Glutamatergic neuron (in vitro differentiated cells): ENCODE data around the gene APOA4. TPM values are rescaled to one million over a fixed set of nuclear protein-coding genes. Genes with fewer than 3 reads are reported as not detected.

Experiments
- DNase-seq: peaks from one replicate; pipeline ENCODE4 v3.0.0; 2022
- H3K27ac Mint-ChIP-seq: one replicate; pipeline ENCODE4 v1.8.0; 2020; ENCODE audit warnings: mild to moderate bottlenecking, mixed read lengths, inconsistent platforms; ENCODE audit not compliant: unreplicated experiment
- H3K27me3 Mint-ChIP-seq: one replicate; pipeline ENCODE4 v1.8.0; 2020; ENCODE audit warnings: mild to moderate bottlenecking, moderate library complexity, mixed read lengths, inconsistent platforms; ENCODE audit not compliant: unreplicated experiment
- H3K36me3 Mint-ChIP-seq: one replicate; pipeline ENCODE4 v1.8.0; 2020; ENCODE audit warnings: mild to moderate bottlenecking, mixed read lengths, inconsistent platforms; ENCODE audit not compliant: unreplicated experiment
- H3K4me1 Mint-ChIP-seq: one replicate; pipeline ENCODE4 v1.8.0; 2020; ENCODE audit warnings: mild to moderate bottlenecking, low read depth, mixed read lengths, inconsistent platforms; ENCODE audit not compliant: unreplicated experiment
- H3K4me3 Mint-ChIP-seq: one replicate; pipeline ENCODE4 v1.8.0; 2020; ENCODE audit warnings: mild to moderate bottlenecking, mixed read lengths, inconsistent platforms; ENCODE audit not compliant: unreplicated experiment
- H3K9me3 Mint-ChIP-seq: one replicate; pipeline ENCODE4 v1.8.0; 2020; ENCODE audit warnings: mild to moderate bottlenecking, moderate library complexity, mixed read lengths, inconsistent platforms; ENCODE audit not compliant: unreplicated experiment
- CTCF ChIP-seq: fragments of 200-600 bp; sonication (generic); IDR thresholded peaks from one replicate; pipeline ENCODE4 v1.5.0; 2021; ENCODE audit not compliant: partially characterized antibody, unreplicated experiment
- total RNA-seq: library from RNA; stranded (reverse); fragmentation: NEBNext Ultra II Directional; extraction: Animal tissue kit (Norgen Biotek cat#: 25700); gene quantifications from one replicate; pipeline ENCODE4 v1.2.1, GENCODE V29; 2021; ENCODE audit not compliant: unreplicated experiment

Gene APOA4
- total RNA-seq, 1 donor from 2014 or later = not detected

GRCh38 chr11:116844722-116845121 is 21.6 kb upstream of the APOA4 start:
- Mint-ChIP-seq H3K4me1 (no peaks in the 10 kb centered on the region), H3K36me3 (no peaks in the 10 kb centered on the region), H3K9me3 (no peaks in the 10 kb centered on the region), H3K27ac (no peak overlapping the region), H3K27me3 (peaks cover 3% of the 10 kb centered on the region), H3K4me3 (no peak overlapping the region)
- no peak for DNase-seq
- TF ChIP-seq CTCF = no peak

GRCh38 chr11:116843661-116844060 is 20.6 kb upstream of the APOA4 start:
- no peaks in the 10 kb centered on the region for H3K4me1 Mint-ChIP-seq
- H3K4me3 Mint-ChIP-seq = no peak overlapping the region
- peaks cover 3% of the 10 kb centered on the region for H3K27me3 Mint-ChIP-seq
- no peaks in the 10 kb centered on the region for H3K9me3 Mint-ChIP-seq
- no peaks in the 10 kb centered on the region for H3K36me3 Mint-ChIP-seq
- TF ChIP-seq CTCF = no peak
- no peak overlapping the region for H3K27ac Mint-ChIP-seq
- DNase-seq = no peak

- DNase-seq = no peak
- Mint-ChIP-seq H3K4me3 (no peak overlapping the region), H3K27me3 (peaks cover 3% of the 10 kb centered on the region), H3K36me3 (no peaks in the 10 kb centered on the region), H3K4me1 (no peaks in the 10 kb centered on the region), H3K27ac (no peak overlapping the region), H3K9me3 (peaks cover 4% of the 10 kb centered on the region)
- no peak for TF ChIP-seq CTCF
These were observed 19.8 kb upstream of the APOA4 start for GRCh38 chr11:116842909-116843308.

GRCh38 chr11:116842117-116842516 is 19.0 kb upstream of the APOA4 start:
- no peak for DNase-seq
- H3K4me1 Mint-ChIP-seq = no peaks in the 10 kb centered on the region
- H3K27me3 Mint-ChIP-seq = peaks cover 3% of the 10 kb centered on the region
- H3K4me3 Mint-ChIP-seq = no peak overlapping the region
- TF ChIP-seq CTCF = no peak
- peaks cover 4% of the 10 kb centered on the region for H3K9me3 Mint-ChIP-seq
- no peaks in the 10 kb centered on the region for H3K36me3 Mint-ChIP-seq
- no peak overlapping the region for H3K27ac Mint-ChIP-seq

- H3K36me3 Mint-ChIP-seq = no peaks in the 10 kb centered on the region
- DNase-seq = no peak
- no peak for TF ChIP-seq CTCF
- no peak overlapping the region for H3K4me3 Mint-ChIP-seq
- H3K27me3 Mint-ChIP-seq = peaks cover 3% of the 10 kb centered on the region
- H3K27ac Mint-ChIP-seq = no peak overlapping the region
- peaks cover 4% of the 10 kb centered on the region for H3K9me3 Mint-ChIP-seq
- H3K4me1 Mint-ChIP-seq = no peaks in the 10 kb centered on the region
These were observed 17.7 kb upstream of the APOA4 start for GRCh38 chr11:116840746-116841296.
